IMR-90 (cell line): Measurements from ENCODE around the gene PSPH. TPM values are rescaled to one million over a fixed set of nuclear protein-coding genes. Genes with fewer than 3 reads are reported as not detected.

Experiments
- ATAC-seq: fragments of 200-7000 bp; cut with Tn5 transposase; 2 replicates; pipeline ENCODE4 v1.9.1; 2020; ENCODE audit warnings: low read depth, mild to moderate bottlenecking, moderate library complexity
- BruUV-seq: library from RNA; stranded (reverse); fragments of 400-500 nt; replicated peaks from 2 replicates; lab custom pipeline; 2021; lab: Mats Ljungman, UMichigan
- CTCF ChIA-PET: fragments of 300-600 bp; formaldehyde crosslinking; extraction: SDS; loops from one replicate; lab custom pipeline; 2021; ENCODE audit warnings: antibody characterized with exemption; lab: Yijun Ruan, JAX
- POLR2A ChIA-PET: fragments of 300-600 bp; sonication (Branson Sonifier 250); formaldehyde crosslinking; loops from one replicate; lab custom pipeline; 2022; ENCODE audit warnings: antibody characterized with exemption; ENCODE audit not compliant: unreplicated experiment; lab: Charles Lee
- DNase-seq: peaks from one replicate; pipeline ENCODE4 v3.0.0; 2013
- H2AFZ ChIP-seq: replicated peaks from 2 replicates; pipeline ENCODE3; 2013; ENCODE audit warnings: low read length, mild to moderate bottlenecking; ENCODE audit not compliant: poor library complexity
- H2AK5ac ChIP-seq: 2 replicates; pipeline ENCODE4 v1.6.1; 2013; ENCODE audit warnings: low read depth, low read length, inconsistent platforms
- H2AK9ac ChIP-seq: replicated peaks from 2 replicates; pipeline ENCODE3; 2013; ENCODE audit warnings: mild to moderate bottlenecking, low read depth, low read length, moderate library complexity; ENCODE audit not compliant: poor library complexity
- H2BK120ac ChIP-seq: 2 replicates; pipeline ENCODE4 v1.6.1; 2013; ENCODE audit warnings: low read depth, low read length, inconsistent platforms
- H2BK15ac ChIP-seq: 3 replicates; pipeline ENCODE4 v1.6.1; 2013; ENCODE audit warnings: low read depth, low read length, inconsistent platforms
- H2BK20ac ChIP-seq: 2 replicates; pipeline ENCODE4 v1.6.1; 2013; ENCODE audit warnings: low read depth, mild to moderate bottlenecking, inconsistent platforms, low read length, moderate library complexity
- H2BK5ac ChIP-seq: 2 replicates; pipeline ENCODE4 v1.6.1; 2013; ENCODE audit warnings: mild to moderate bottlenecking, low read depth, low read length, inconsistent platforms; ENCODE audit not compliant: poor library complexity, severe bottlenecking
- H3K14ac ChIP-seq: replicated peaks from 2 replicates; pipeline ENCODE4 v1.6.1; 2013; ENCODE audit warnings: low read depth, low read length, inconsistent platforms
- H3K18ac ChIP-seq: 2 replicates; pipeline ENCODE4 v1.6.1; 2013; ENCODE audit warnings: low read depth, low read length, control low read depth
- H3K23ac ChIP-seq: 2 replicates; pipeline ENCODE4 v1.6.1; 2013; ENCODE audit warnings: low read depth, low read length, inconsistent platforms
- H3K27ac ChIP-seq: 2 replicates; pipeline ENCODE4 v1.5.1; 2013; ENCODE audit warnings: mild to moderate bottlenecking, control low read depth, low read length; ENCODE audit not compliant: insufficient read depth
- H3K27me3 ChIP-seq: 2 replicates; pipeline ENCODE4 v1.6.1; 2013; ENCODE audit warnings: low read length; ENCODE audit not compliant: control insufficient read depth, insufficient read depth
- H3K36me3 ChIP-seq: 2 replicates; pipeline ENCODE4 v1.6.1; 2013; ENCODE audit warnings: low read length, mixed read lengths; ENCODE audit not compliant: control insufficient read depth, insufficient read depth
- H3K4ac ChIP-seq: 2 replicates; pipeline ENCODE4 v1.6.1; 2013; ENCODE audit warnings: low read depth, low read length, inconsistent platforms
- H3K4me1 ChIP-seq: 2 replicates; pipeline ENCODE4 v1.6.1; 2013; ENCODE audit warnings: low read length, mixed read lengths; ENCODE audit not compliant: control insufficient read depth, insufficient read depth
- H3K4me2 ChIP-seq: 2 replicates; pipeline ENCODE4 v1.6.1; 2013; ENCODE audit warnings: low read depth, mild to moderate bottlenecking, control low read depth, low read length, moderate library complexity
- H3K4me3 ChIP-seq: 2 replicates; pipeline ENCODE4 v1.5.1; 2013; ENCODE audit warnings: low read depth, mild to moderate bottlenecking, control low read depth, low read length, moderate library complexity; ENCODE audit not compliant: insufficient read depth
- H3K56ac ChIP-seq: 2 replicates; pipeline ENCODE4 v1.6.1; 2013; ENCODE audit warnings: low read length, inconsistent platforms; ENCODE audit not compliant: insufficient read depth; ENCODE audit errors: extremely low read depth
- H3K79me1 ChIP-seq, 2 experiments: 2 replicates each; pipeline ENCODE4 v1.6.1; 2013; ENCODE audit warnings: low read length in 2 of 2, inconsistent platforms in 1 of 2, low read depth in 1 of 2
- H3K9ac ChIP-seq: 2 replicates; pipeline ENCODE4 v1.6.1; 2013; ENCODE audit warnings: low read depth, low read length, control low read depth
- H3K9me1 ChIP-seq: 2 replicates; pipeline ENCODE4 v1.6.1; 2013; ENCODE audit warnings: low read length, inconsistent platforms; ENCODE audit not compliant: insufficient read depth
- H3K9me3 ChIP-seq: 2 replicates; pipeline ENCODE4 v1.6.1; 2013; ENCODE audit warnings: low read length; ENCODE audit not compliant: control insufficient read depth, insufficient read depth
- H4K20me1 ChIP-seq: 2 replicates; pipeline ENCODE4 v1.6.1; 2013; ENCODE audit warnings: low read length, inconsistent platforms; ENCODE audit not compliant: insufficient read depth
- H4K5ac ChIP-seq: 2 replicates; pipeline ENCODE4 v1.6.1; 2013; ENCODE audit warnings: mild to moderate bottlenecking, low read depth, low read length, control low read depth
- H4K8ac ChIP-seq, 2 experiments: 2 replicates each; pipeline ENCODE4 v1.6.1; 2013; ENCODE audit warnings: low read depth in 2 of 2, low read length in 2 of 2, control low read depth in 1 of 2, inconsistent platforms in 1 of 2
- H4K91ac ChIP-seq: 2 replicates; pipeline ENCODE4 v1.6.1; 2013; ENCODE audit warnings: low read depth, low read length, inconsistent platforms; ENCODE audit not compliant: insufficient read depth
- BHLHE40 ChIP-seq: fragments of 150-350 bp; IDR thresholded peaks from 2 replicates; pipeline ENCODE4 v1.6.1; 2016; ENCODE audit warnings: mild to moderate bottlenecking, low read depth, low read length
- CEBPB ChIP-seq: IDR thresholded peaks from 2 replicates; pipeline ENCODE4 v1.6.1; 2012; ENCODE audit warnings: low read depth, low read length, improper control_type of control experiment
- CHD1 ChIP-seq: IDR thresholded peaks from 2 replicates; pipeline ENCODE4 v1.6.1; 2012; ENCODE audit warnings: low read depth, low read length, improper control_type of control experiment
- FOS ChIP-seq: fragments of 150-350 bp; IDR thresholded peaks from 2 replicates; pipeline ENCODE4 v1.6.1; 2016; ENCODE audit warnings: low read depth, low read length
- MAFK ChIP-seq: IDR thresholded peaks from 2 replicates; pipeline ENCODE4 v1.6.1; 2012; ENCODE audit warnings: low read depth, low read length, improper control_type of control experiment
- MXI1 ChIP-seq: IDR thresholded peaks from 2 replicates; pipeline ENCODE4 v1.6.1; 2012; ENCODE audit warnings: low read depth, mild to moderate bottlenecking, low read length, moderate library complexity, borderline replicate concordance
- POLR2A ChIP-seq: IDR thresholded peaks from 2 replicates; pipeline ENCODE4 v1.6.1; 2012; ENCODE audit warnings: mild to moderate bottlenecking, low read depth, low read length
- RAD21 ChIP-seq: IDR thresholded peaks from 2 replicates; pipeline ENCODE4 v1.6.1; 2012; ENCODE audit warnings: low read length, improper control_type of control experiment
- RCOR1 ChIP-seq: IDR thresholded peaks from 2 replicates; pipeline ENCODE4 v1.6.1; 2012; ENCODE audit warnings: mild to moderate bottlenecking, low read length, improper control_type of control experiment; ENCODE audit not compliant: insufficient replicate concordance
- RFX5 ChIP-seq: IDR thresholded peaks from 2 replicates; pipeline ENCODE4 v1.8.0; 2012; ENCODE audit warnings: low read depth, mild to moderate bottlenecking, low read length, moderate library complexity
- SMC3 ChIP-seq: fragments of 150-350 bp; IDR thresholded peaks from 2 replicates; pipeline ENCODE4 v1.6.1; 2016; ENCODE audit warnings: low read depth, mild to moderate bottlenecking, antibody characterized with exemption, low read length, moderate library complexity
- WGBS, 2 experiments: methylation state at CpG; one replicate each; pipeline versions ENCODE4 v1.1.5 to v1.1.7; 2013; ENCODE audit warnings: missing lambda C conversion rate in 2 of 2; ENCODE audit not compliant: insufficient read length in 1 of 2; ENCODE audit errors: extremely low coverage in 2 of 2; 5-methylcytosine and 5-hydroxymethylcytosine counted together
- dilution Hi-C: fragments of 300-500 bp; cut with HindIII; formaldehyde crosslinking; loops from one replicate; pipeline ENCODE4 v1.14.3; 2018; ENCODE audit warnings: low sequenced_read_pairs; ENCODE audit not compliant: unreplicated experiment
- in situ Hi-C: fragments of 300-500 bp; cut with MboI; formaldehyde crosslinking; loops from 3 replicates; pipeline ENCODE4 v1.14.3; 2019; ENCODE audit warnings: low sequenced_read_pairs, inconsistent platforms, mixed read lengths
- intact Hi-C: fragments of 100-400 bp; cut with micrococcal nuclease; formaldehyde crosslinking; loops from 2 replicates; pipeline ENCODE4 v1.10.0; 2022
- polyA plus RNA-seq, 3 experiments: library from polyadenylated mRNA; depleted of rRNA; stranded (reverse); fragments of >200 nt; gene quantifications; 2 replicates each; pipeline ENCODE4 v1.2.3, GENCODE V29; 2012; ENCODE audit warnings: low replicate concordance in 1 of 3
- total RNA-seq: library from RNA; depleted of rRNA; stranded (reverse); fragments of >200 nt; gene quantifications from 2 replicates; pipeline ENCODE4 v1.2.3, GENCODE V29; 2012
- TF ChIP-seq, protein P1 (sequence below): fragments of 150-350 bp; IDR thresholded peaks from 2 replicates; pipeline ENCODE4 v1.6.1; 2016; ENCODE audit warnings: low read depth, mild to moderate bottlenecking, low read length, moderate library complexity, borderline replicate concordance
- TF ChIP-seq, protein P2 (sequence below): fragments of 150-350 bp; IDR thresholded peaks from 2 replicates; pipeline ENCODE4 v1.6.1; 2017; ENCODE audit warnings: mild to moderate bottlenecking, antibody characterized with exemption, low read length, low read depth
- TF ChIP-seq, protein P3 (sequence below): conservative IDR thresholded peaks from 2 replicates; pipeline ENCODE4 v1.5.1; 2012; ENCODE audit warnings: mild to moderate bottlenecking, low read depth, low read length, improper control_type of control experiment

Gene PSPH
- total and polyA plus RNA-seq, 2 of the 4 experiments (the other 2 are of a cell fraction): 31.8 to 48.4 TPM

DNA sequence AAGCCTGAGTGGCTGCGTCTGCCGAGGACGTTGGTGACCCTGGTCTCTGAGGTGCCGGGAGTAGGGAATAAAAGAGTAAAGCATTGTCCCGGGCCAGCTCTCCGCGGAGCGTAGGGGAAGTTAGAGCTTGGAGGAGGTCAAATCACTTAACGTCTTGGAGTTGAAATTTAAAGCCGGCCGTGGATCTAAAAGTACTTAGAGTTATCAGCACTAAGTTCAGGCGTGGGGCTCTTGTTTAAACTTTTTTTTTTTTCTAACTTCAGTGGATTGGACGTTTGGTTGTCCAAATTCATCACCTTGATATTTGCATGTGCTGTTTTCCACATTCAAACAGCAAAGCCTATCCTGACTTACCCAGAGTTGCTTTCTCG is 86.2 kb downstream of the PSPH start:
- H3K4me1 ChIP-seq: peaks cover 4% of the 10 kb centered on the region; the same call in 1 of the 2 replicates
- H2AK5ac ChIP-seq: no peak overlapping the region
- peak overlapping the region; percentile 97 for H2AFZ ChIP-seq
- H3K9me3 ChIP-seq: no peaks in the 10 kb centered on the region
- TF ChIP-seq RCOR1 (no peak), FOS (no peak), SMC3 (no peak), CHD1 (no peak), BHLHE40 (no peak), RAD21 (no peak), MAFK (no peak), RFX5 (no peak), POLR2A (no peak), CEBPB (no peak), MXI1 (no peak)
- TF ChIP-seq, protein P1, sequence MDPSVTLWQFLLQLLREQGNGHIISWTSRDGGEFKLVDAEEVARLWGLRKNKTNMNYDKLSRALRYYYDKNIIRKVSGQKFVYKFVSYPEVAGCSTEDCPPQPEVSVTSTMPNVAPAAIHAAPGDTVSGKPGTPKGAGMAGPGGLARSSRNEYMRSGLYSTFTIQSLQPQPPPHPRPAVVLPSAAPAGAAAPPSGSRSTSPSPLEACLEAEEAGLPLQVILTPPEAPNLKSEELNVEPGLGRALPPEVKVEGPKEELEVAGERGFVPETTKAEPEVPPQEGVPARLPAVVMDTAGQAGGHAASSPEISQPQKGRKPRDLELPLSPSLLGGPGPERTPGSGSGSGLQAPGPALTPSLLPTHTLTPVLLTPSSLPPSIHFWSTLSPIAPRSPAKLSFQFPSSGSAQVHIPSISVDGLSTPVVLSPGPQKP: no peak
- TF ChIP-seq, protein P2, sequence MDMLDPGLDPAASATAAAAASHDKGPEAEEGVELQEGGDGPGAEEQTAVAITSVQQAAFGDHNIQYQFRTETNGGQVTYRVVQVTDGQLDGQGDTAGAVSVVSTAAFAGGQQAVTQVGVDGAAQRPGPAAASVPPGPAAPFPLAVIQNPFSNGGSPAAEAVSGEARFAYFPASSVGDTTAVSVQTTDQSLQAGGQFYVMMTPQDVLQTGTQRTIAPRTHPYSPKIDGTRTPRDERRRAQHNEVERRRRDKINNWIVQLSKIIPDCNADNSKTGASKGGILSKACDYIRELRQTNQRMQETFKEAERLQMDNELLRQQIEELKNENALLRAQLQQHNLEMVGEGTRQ: no peak
- TF ChIP-seq, protein P3, sequence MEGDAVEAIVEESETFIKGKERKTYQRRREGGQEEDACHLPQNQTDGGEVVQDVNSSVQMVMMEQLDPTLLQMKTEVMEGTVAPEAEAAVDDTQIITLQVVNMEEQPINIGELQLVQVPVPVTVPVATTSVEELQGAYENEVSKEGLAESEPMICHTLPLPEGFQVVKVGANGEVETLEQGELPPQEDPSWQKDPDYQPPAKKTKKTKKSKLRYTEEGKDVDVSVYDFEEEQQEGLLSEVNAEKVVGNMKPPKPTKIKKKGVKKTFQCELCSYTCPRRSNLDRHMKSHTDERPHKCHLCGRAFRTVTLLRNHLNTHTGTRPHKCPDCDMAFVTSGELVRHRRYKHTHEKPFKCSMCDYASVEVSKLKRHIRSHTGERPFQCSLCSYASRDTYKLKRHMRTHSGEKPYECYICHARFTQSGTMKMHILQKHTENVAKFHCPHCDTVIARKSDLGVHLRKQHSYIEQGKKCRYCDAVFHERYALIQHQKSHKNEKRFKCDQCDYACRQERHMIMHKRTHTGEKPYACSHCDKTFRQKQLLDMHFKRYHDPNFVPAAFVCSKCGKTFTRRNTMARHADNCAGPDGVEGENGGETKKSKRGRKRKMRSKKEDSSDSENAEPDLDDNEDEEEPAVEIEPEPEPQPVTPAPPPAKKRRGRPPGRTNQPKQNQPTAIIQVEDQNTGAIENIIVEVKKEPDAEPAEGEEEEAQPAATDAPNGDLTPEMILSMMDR: no peak
- peak overlapping the region; percentile 21 for H3K18ac ChIP-seq
- H2BK20ac ChIP-seq: no peak overlapping the region
- H3K4me3 ChIP-seq: peak overlapping the region; percentile 95
- dilution Hi-C loops (no loop called here), intact Hi-C loops (loop anchor here (2.0 kb wide), 1 partner anchor 684 kb away; no protein-coding TSS in a partner anchor), in situ Hi-C loops (loop anchor here (25.0 kb wide), 2 partner anchors 528 to 678 kb away; no protein-coding TSS in a partner anchor)
- ChIA-PET POLR2A (no interaction called here), CTCF (interaction anchor here (0.7 to 1.0 kb wide), 3 partner anchors 24 to 685 kb away, joined by 3 to 5 read pairs (median 3); no protein-coding TSS in a partner anchor)
- H3K14ac ChIP-seq: peak overlapping the region; percentile 83
- peaks cover 9 to 41% of the 10 kb centered on the region in 2 experiments for H3K79me1 ChIP-seq
- H3K23ac ChIP-seq: peak overlapping the region; percentile 91
- H2BK15ac ChIP-seq: no peak overlapping the region
- peak overlapping the region; percentile 66 for H4K5ac ChIP-seq
- peak overlapping the region; percentile 67 to 85; a peak in 3 of 4 replicates for H4K8ac ChIP-seq
- H2BK5ac ChIP-seq: peak overlapping the region; percentile 19
- H3K27me3 ChIP-seq: no peaks in the 10 kb centered on the region
- H3K4ac ChIP-seq: peak overlapping the region; percentile 80
- DNase-seq (peak; percentile 19), ATAC-seq (no peak; the same call in 1 of the 2 replicates)
- no peaks in the 10 kb centered on the region; the same call in 1 of the 2 replicates for H3K9me1 ChIP-seq
- peaks cover 9% of the 10 kb centered on the region for H3K36me3 ChIP-seq
- H2AK9ac ChIP-seq: peak overlapping the region; percentile 97
- BruUV-seq: no TSS peak
- peak overlapping the region; percentile 86 for H3K27ac ChIP-seq
- H3K4me2 ChIP-seq: peak overlapping the region; percentile 73
- H2BK120ac ChIP-seq: peak overlapping the region; percentile 45; the same call in 1 of the 2 replicates
- peak overlapping the region; percentile 90 for H3K9ac ChIP-seq
- peak overlapping the region; percentile 79; the same call in 1 of the 2 replicates for H3K56ac ChIP-seq
- peaks cover 12% of the 10 kb centered on the region for H4K20me1 ChIP-seq
- peak overlapping the region; percentile 17; the same call in 1 of the 2 replicates for H4K91ac ChIP-seq
- 5% methylated on average over 4 of the region's 14 CpGs; no CpG with 5 or more reads in 1 of the 2 experiments for WGBS, 2 experiments
